GM19463 (cell line): ENCODE measurements around the gene ACTN3.
"Not testable (repeated sequence)": the region's sequence is repeated elsewhere in the genome, so short reads cannot be mapped to it uniquely, and the experiment has no call there.

Experiments used
- ATAC-seq: cut with Tn5 transposase; IDR thresholded peaks from one replicate; pipeline ENCODE4 v1.9.1; 2021; ENCODE audit warnings: mild to moderate bottlenecking, moderate library complexity; ENCODE audit not compliant: unreplicated experiment

ACTN3 gene

DNA sequence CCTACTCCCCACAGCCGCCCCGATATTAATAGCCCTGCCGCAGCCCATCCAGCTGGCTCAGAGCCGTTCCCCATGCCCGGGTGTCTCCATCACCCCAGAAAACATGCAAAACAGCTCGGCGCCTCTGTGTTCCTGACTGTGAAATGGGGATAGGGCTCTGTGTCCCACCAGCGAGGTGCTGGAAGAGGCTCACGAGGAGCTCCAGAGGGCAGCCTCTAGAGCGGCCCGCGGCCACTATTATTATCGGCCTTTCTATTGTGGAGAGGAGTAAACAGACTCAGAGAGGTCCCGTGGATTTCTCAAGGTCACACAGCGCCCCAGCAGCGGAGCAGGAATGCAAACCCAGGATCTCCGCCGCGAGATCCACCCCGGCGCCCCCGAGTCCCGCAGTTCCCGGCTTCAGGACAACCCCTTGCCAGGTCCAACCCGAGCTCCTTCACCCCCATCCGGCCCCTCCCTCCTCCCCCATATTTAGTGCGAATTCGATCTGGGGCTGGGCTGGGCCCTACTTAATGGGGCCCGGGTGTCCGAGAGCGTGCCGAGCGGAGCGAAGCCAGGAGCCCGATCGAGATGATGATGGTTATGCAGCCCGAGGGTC, at the start of gene ACTN3:
TSS of gene ACTN3 (plus strand) at position 536 of the 598 bp plus-strand sequence. CDS start at position 571, 35 bp downstream.
- ATAC-seq = no peak

- no peak for ATAC-seq
Measured at GRCh38 chr11:66497206-66497605, 49.5 kb upstream of the ACTN3 start.

DNA sequence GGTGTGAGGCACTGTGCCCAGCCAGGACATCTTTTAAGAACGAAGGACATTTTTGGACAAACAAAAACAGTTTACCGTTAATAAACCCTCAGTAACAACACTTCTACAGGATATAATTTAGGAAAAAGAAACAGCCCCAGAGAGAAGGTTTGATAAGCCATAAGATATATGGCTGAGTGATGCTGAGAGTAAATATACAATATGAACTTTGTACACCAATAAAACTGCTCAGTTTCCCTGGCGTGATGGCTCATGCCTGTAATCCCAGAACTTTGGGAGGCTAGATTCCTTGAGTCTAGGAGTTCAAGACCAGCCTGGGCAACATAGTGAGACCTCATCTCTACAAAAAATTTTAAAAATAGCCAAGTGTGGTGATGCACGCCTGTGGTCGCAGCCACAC, 48.2 kb upstream of the ACTN3 start:
- ATAC-seq = no peak

DNA sequence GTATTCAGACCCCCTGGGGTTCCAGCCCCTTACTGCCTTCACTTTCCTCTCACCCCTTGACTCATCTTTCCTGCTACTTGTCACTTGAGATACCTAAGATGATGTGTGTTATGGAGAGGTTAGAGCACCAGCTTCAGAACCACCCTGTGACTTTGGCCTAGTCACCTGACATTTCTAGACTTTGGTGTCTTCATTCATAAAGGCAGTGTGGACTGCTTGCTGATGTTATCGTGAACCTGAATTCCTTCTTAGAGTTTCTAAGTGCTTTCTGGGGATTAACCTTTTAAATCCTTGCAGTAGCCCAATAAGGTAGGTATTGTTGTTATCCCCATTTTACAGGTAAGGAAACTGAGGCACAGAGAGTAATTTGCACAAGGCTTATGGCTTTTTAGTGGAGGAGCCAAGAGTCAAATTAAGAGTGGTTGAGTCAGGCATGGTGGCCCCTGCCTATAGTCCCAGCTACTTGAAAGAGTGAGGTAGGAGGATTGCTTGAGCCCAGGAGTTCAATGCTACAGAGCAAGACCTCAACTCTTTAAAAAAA, 41.4 kb upstream of the ACTN3 start:
- ATAC-seq = no peak

- ATAC-seq = no peak
Measured at GRCh38 chr11:66509131-66509561, 37.6 kb upstream of the ACTN3 start.

GRCh38 chr11:66510271-66510989, 36.3 kb upstream of the ACTN3 start, which contains the start of gene BBS1:
BBS1 (plus strand) TSS chr11:66510635; CDS start chr11:66510660, 25 bp downstream.
- peak; percentile 90 for ATAC-seq

- ATAC-seq = no peak
Measured at GRCh38 chr11:66510990-66511339, 35.7 kb upstream of the ACTN3 start.

GRCh38 chr11:66523611-66524010, 23.1 kb upstream of the ACTN3 start:
- ATAC-seq = no peak

GRCh38 chr11:66524304-66525040, 22.2 kb upstream of the ACTN3 start:
- ATAC-seq = no peak

DNA sequence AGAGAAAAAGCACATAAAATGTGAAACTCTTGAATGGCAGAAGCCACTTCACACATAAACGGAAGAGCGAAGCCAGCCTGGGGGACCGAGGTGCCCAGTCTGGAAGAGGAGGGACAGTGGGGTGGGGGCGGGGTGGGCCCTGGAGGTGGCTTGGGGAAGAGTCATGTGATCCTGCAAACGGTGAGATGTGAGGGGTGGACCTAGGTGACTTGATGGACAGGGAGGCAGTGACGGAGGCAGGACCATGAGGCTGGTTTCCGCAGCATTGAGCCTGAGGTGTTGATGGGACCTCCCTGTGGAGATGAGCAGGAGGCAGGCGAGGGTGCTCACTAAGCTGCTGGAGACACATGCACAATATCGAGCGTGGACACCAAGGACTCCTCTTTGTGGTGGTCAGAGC, 17.6 kb upstream of the ACTN3 start:
- no peak for ATAC-seq

DNA sequence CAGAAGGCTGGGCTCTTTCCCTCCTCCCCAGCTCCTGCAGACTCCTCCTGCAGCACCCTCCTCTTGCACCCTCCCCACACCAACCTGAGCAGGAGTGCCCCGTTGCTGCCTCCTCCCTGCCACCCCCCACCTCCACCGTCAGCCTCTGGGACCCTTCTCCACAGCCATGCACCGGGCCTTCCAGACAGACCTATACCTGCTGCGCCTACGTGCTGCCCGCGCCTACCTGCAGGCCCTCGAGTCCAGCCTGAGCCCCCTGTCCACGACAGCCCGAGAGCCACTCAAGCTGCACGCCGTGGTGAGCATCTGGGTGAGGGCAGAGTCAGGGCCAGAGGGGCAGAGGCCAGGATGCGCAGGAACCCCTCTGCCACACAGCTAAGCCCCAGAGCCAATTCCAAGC, 17.0 kb upstream of the ACTN3 start:
- ATAC-seq = no peak

- ATAC-seq = no peak
Measured at GRCh38 chr11:66530927-66531709, 15.6 kb upstream of the ACTN3 start.

DNA sequence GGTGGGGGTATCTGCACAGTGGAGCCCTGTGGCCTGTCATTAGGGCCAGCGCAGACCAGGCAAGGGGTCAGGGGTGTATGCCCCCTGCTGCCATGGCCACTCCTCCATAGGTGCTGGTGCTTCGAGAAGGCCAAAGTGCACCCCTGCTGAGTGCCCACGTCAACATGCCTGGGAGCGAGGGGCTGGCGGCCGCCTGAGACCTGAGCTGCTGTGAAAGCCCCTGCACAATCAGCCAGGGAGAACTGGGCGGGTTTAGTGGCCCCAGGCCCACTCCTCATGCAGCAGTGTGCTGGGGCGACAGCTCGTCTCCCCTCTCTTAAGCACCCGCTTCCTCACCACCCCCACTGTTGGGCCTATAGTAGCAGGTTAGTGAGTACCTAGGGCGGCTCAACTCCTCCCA, 14.9 kb upstream of the ACTN3 start:
- no peak for ATAC-seq

- no peak for ATAC-seq
Measured at GRCh38 chr11:66532784-66533183, 13.9 kb upstream of the ACTN3 start.

GRCh38 chr11:66539170-66539869, 7.4 kb upstream of the ACTN3 start:
- ATAC-seq = no peak

- no peak for ATAC-seq
Measured at GRCh38 chr11:66539870-66540213, 6.9 kb upstream of the ACTN3 start.

DNA sequence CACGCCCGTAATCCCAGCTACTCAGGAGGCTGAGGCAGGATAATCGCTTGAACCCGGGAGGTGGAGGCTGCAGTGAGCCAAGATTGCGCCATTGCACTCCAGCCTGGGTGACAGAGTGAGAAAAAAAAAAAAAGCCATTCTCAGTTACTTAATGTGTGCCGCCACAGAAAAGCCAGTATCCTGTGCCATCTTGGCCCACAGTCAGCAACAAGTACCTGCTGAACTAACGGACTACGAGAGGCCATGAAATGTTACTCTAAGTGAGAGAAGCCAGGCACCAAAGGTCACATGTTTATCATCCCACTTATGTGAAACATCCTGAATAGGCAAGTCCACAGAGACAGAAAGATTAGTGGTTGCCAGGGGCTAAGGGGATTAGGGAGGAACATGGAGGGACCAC, 6.1 kb upstream of the ACTN3 start:
- not testable (repeated sequence) for ATAC-seq

GRCh38 chr11:66541892-66542291, 4.8 kb upstream of the ACTN3 start:
- ATAC-seq = no peak

- ATAC-seq = no peak
Measured at GRCh38 chr11:66542362-66542761, 4.3 kb upstream of the ACTN3 start.
